Activated T-helper 1 cell treated with anti-CD3 and anti-CD28 coated beads, Interleukin-12 subunit alpha, Interleukin-12 subunit beta, Interleukin-2, Interleukin-4 antibody, amounts not matched to agents 30 ng/mL and 10 ng/mL and 1 ng/mL, durations not matched to agents 14 hours and 24 hours and 36 hours (primary cell): ENCODE measurements around the gene GSAP. TPM values are rescaled to one million over a fixed set of nuclear protein-coding genes. Genes with fewer than 3 reads are reported as not detected.

Experiments
- DNase-seq: peaks from one replicate; pipeline ENCODE4 v3.0.0; 2021; ENCODE audit warnings: low spot score
- H3K27ac Mint-ChIP-seq: one replicate; pipeline ENCODE4 v1.8.0; 2021; ENCODE audit warnings: mild to moderate bottlenecking, mixed read lengths
- H3K27me3 Mint-ChIP-seq: one replicate; pipeline ENCODE4 v1.8.0; 2022; ENCODE audit warnings: mild to moderate bottlenecking, moderate library complexity, mixed read lengths; ENCODE audit not compliant: insufficient read depth
- H3K36me3 Mint-ChIP-seq: one replicate; pipeline ENCODE4 v1.8.0; 2021; ENCODE audit warnings: low read depth, mixed read lengths
- H3K4me1 Mint-ChIP-seq: one replicate; pipeline ENCODE4 v1.8.0; 2021; ENCODE audit warnings: low read depth, mixed read lengths
- H3K4me3 Mint-ChIP-seq: one replicate; pipeline ENCODE4 v1.8.0; 2021; ENCODE audit warnings: mild to moderate bottlenecking, moderate library complexity, mixed read lengths
- H3K9me3 Mint-ChIP-seq: one replicate; pipeline ENCODE4 v1.8.0; 2021; ENCODE audit warnings: mixed read lengths
- intact Hi-C: fragments of 100-400 bp; cut with micrococcal nuclease; formaldehyde crosslinking; loops from one replicate; pipeline ENCODE4 v1.15.1; 2024
- total RNA-seq: library from RNA; stranded (reverse); gene quantifications from 2 replicates; pipeline ENCODE4 v1.2.3, GENCODE V29; 2022

The GSAP gene
- total RNA-seq, 1 donor from 2014 or later = 1.3 TPM

DNA sequence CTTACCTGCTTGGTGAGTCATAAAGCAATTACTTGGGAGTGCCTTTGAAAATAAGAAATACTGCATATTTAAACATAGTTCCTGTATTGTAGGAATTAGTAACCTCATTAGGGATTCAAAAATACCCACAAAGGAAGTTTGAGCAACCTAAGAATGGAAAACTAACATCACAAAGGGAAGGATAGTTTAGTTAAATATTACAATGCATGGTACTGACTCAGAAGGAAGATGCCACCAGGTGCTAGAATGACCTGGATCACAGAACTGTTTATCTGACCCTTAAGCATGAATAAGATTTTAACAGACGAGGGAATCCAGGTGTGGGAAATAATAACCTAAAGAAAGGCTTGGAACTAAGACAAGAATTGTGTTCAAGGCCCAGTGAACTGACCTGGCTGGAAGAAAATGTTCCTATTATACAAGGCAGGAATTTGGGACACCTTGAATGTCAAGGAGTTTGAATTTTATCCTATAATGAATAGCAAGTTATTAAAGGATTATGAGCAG lies 106.4 kb downstream of the GSAP start:
- no peak for DNase-seq
- Mint-ChIP-seq H3K27ac (no peak overlapping the region), H3K36me3 (peaks cover 1% of the 10 kb centered on the region), H3K27me3 (no peaks in the 10 kb centered on the region), H3K4me1 (no peaks in the 10 kb centered on the region), H3K4me3 (no peak overlapping the region), H3K9me3 (peaks cover 5% of the 10 kb centered on the region)
- intact Hi-C loops = no loop called here

GRCh38 chr7:77308792-77309191 lies 107.4 kb downstream of the GSAP start:
- no peak for DNase-seq
- Mint-ChIP-seq H3K4me3 (no peak overlapping the region), H3K27ac (no peak overlapping the region), H3K4me1 (no peaks in the 10 kb centered on the region), H3K27me3 (no peaks in the 10 kb centered on the region), H3K9me3 (peaks cover 11% of the 10 kb centered on the region), H3K36me3 (peaks cover 3% of the 10 kb centered on the region)
- intact Hi-C loops = no loop called here

DNA sequence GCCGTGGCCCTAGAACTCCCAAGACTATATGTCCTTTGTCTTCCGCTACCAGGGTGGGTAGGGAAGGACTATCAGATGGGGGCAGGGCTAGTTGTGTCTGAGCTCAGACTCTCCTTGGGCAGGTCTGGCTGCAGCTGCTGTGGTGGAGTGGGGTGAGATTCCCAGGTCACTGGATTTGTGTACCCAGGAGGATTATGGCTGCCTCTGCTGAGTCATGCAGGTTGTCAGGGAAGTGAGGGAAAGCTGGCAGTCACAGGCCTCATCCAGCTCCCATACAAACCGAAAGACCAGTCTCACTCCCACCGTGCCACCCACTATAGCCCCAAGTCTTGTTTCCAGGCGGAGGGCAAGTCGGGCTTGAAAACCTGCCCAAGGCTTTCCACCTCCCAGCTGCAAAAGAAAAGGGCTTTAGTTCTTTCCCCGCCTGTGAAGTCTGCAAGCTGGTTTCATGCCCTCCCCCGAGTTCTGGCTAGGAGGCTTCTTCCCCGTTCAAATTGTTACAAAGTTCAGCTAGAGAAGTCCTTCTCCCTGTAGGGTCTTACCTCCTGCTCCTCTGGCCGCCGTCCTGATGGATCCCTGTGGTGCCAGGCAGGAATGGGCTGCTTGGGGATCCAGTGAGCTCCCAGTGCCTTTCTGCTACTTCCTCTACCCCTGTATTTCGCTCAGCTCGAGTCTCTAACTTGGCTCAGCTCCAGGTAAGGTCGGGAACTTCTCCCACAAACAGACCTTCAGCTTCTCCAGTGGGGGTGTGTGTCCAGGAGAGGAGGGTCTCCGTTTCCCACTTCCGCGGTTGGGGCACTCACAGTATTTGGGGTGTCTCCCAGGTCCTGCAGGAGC lies 109.7 kb downstream of the GSAP start:
- intact Hi-C loops = no loop called here
- Mint-ChIP-seq H3K36me3 (peaks cover 7% of the 10 kb centered on the region), H3K9me3 (peaks cover 17% of the 10 kb centered on the region), H3K4me1 (no peaks in the 10 kb centered on the region), H3K27ac (no peak overlapping the region), H3K27me3 (no peaks in the 10 kb centered on the region), H3K4me3 (no peak overlapping the region)
- no peak for DNase-seq

GRCh38 chr7:77295549-77295948 lies 120.6 kb downstream of the GSAP start:
- no peaks in the 10 kb centered on the region for H3K9me3 Mint-ChIP-seq
- no peaks in the 10 kb centered on the region for H3K4me1 Mint-ChIP-seq
- H3K27me3 Mint-ChIP-seq = peaks cover 2% of the 10 kb centered on the region
- H3K27ac Mint-ChIP-seq = no peak overlapping the region
- DNase-seq = no peak
- intact Hi-C loops = no loop called here
- no peaks in the 10 kb centered on the region for H3K36me3 Mint-ChIP-seq
- no peak overlapping the region for H3K4me3 Mint-ChIP-seq

GRCh38 chr7:77293046-77293445 lies 123.1 kb downstream of the GSAP start:
- intact Hi-C loops = no loop called here
- H3K36me3 Mint-ChIP-seq = peaks cover 1% of the 10 kb centered on the region
- no peak overlapping the region for H3K4me3 Mint-ChIP-seq
- H3K27me3 Mint-ChIP-seq = no peaks in the 10 kb centered on the region
- peaks cover 5% of the 10 kb centered on the region for H3K9me3 Mint-ChIP-seq
- no peak overlapping the region for H3K27ac Mint-ChIP-seq
- no peak for DNase-seq
- H3K4me1 Mint-ChIP-seq = no peaks in the 10 kb centered on the region

DNA sequence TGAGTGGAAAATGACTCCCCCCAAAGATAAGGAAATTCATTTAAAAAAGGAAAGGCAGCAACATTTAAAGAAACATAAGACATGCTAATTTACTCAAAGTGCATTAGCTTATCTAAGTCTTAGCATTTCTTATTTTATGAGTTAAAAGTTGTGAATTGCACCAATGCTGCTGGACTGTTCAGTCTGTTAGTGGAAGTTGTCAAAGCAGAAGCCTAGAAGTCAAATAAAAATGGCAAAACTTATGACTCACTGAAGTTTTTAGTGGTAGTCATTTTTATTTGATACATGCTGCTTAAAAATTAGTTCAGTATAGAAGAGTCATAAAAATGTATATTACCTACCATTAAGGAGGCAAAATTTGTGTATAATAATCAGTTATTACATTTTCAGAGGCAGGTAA lies 125.7 kb downstream of the GSAP start:
- Mint-ChIP-seq H3K4me1 (no peaks in the 10 kb centered on the region), H3K36me3 (peaks cover 7% of the 10 kb centered on the region), H3K27ac (no peak overlapping the region), H3K4me3 (no peak overlapping the region), H3K9me3 (peaks cover 18% of the 10 kb centered on the region), H3K27me3 (no peaks in the 10 kb centered on the region)
- no peak for DNase-seq
- intact Hi-C loops = no loop called here

- DNase-seq = no peak
- no peaks in the 10 kb centered on the region for H3K27me3 Mint-ChIP-seq
Observed at GRCh38 chr7:77289387-77289786, 126.8 kb downstream of the GSAP start.

GRCh38 chr7:77288676-77289320 lies 127.4 kb downstream of the GSAP start:
- H3K36me3 Mint-ChIP-seq = peaks cover 8% of the 10 kb centered on the region
- H3K4me1 Mint-ChIP-seq = no peaks in the 10 kb centered on the region
- DNase-seq = no peak
- peaks cover 18% of the 10 kb centered on the region for H3K9me3 Mint-ChIP-seq
- H3K27me3 Mint-ChIP-seq = peaks cover 3% of the 10 kb centered on the region
- intact Hi-C loops = no loop called here
- H3K27ac Mint-ChIP-seq = no peak overlapping the region
- no peak overlapping the region for H3K4me3 Mint-ChIP-seq

More at GRCh38 chr7:77289387-77289786, 126.8 kb downstream of the GSAP start:
- H3K4me1 Mint-ChIP-seq = no peaks in the 10 kb centered on the region
- H3K9me3 Mint-ChIP-seq = peaks cover 18% of the 10 kb centered on the region
- no peak overlapping the region for H3K4me3 Mint-ChIP-seq
- intact Hi-C loops = no loop called here
- H3K27ac Mint-ChIP-seq = no peak overlapping the region
- peaks cover 7% of the 10 kb centered on the region for H3K36me3 Mint-ChIP-seq

DNA sequence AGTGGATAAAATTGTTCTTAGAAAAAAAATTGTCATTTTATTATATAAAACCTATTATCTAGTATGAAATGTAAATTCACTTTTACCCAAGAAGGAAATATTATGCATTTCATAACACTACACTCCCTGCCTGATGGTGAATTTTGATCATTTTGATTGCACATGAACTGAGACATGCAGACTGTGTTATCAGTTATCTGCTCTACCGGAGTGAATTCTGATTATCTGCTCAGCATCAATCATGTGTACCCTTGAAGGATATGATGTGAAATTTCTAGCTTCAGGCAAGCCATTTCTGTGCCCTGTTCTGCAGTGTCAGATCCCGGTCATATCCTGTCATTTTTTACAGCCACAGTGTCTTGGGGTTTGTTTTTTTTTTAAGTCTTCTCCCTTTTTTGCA lies 131.5 kb downstream of the GSAP start:
- H3K4me1 Mint-ChIP-seq = no peaks in the 10 kb centered on the region
- intact Hi-C loops = no loop called here

GRCh38 chr7:77284005-77284404 lies 132.1 kb downstream of the GSAP start:
- H3K36me3 Mint-ChIP-seq = peaks cover 7% of the 10 kb centered on the region
- intact Hi-C loops = no loop called here
- H3K27me3 Mint-ChIP-seq = peaks cover 4% of the 10 kb centered on the region
- H3K9me3 Mint-ChIP-seq = peaks cover 18% of the 10 kb centered on the region
- no peak overlapping the region for H3K27ac Mint-ChIP-seq
- no peak for DNase-seq
- H3K4me3 Mint-ChIP-seq = no peak overlapping the region
- no peaks in the 10 kb centered on the region for H3K4me1 Mint-ChIP-seq

More for the DNA sequence above, 131.5 kb downstream of the GSAP start:
- Mint-ChIP-seq H3K36me3 (peaks cover 8% of the 10 kb centered on the region), H3K27ac (no peak overlapping the region), H3K9me3 (peaks cover 18% of the 10 kb centered on the region), H3K4me3 (no peak overlapping the region), H3K27me3 (peaks cover 4% of the 10 kb centered on the region)
- no peak for DNase-seq

GRCh38 chr7:77282897-77283296 lies 133.3 kb downstream of the GSAP start:
- intact Hi-C loops = no loop called here
- no peak for DNase-seq
- Mint-ChIP-seq H3K9me3 (peaks cover 12% of the 10 kb centered on the region), H3K27me3 (peaks cover 4% of the 10 kb centered on the region), H3K36me3 (peaks cover 7% of the 10 kb centered on the region), H3K27ac (no peak overlapping the region), H3K4me3 (no peak overlapping the region), H3K4me1 (no peaks in the 10 kb centered on the region)

DNA sequence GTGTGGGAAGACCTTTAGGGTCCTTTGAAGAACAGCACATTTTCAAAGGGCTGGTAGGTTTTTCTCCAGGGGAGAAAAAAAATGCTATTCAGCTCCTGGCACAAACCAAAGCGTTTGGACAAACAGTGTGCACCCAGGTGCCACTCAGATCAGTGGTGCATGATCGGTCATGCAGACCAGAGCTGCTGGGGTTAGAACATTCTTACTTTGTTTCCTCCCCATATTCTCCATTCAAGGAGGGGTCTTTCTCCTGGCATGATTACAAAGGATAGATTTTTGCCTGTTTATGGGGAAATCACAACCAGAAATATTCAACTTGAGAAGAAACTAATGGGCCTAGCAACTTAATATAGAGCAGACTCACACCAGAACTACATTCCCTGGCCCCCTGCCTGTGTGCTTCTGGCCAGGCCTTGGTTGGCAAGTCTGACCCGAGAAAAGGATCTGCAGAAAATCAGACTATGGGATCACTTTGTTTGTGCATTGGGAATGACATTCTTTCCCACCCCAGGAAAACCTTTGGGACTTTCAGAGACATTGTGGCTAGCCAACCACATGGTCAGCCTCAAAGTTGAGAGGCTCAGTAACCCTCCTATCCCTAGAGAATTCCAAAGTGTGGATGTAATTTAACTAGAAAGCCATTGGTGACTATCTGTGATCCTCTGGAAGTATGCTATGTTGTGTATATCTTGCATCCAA lies 134.2 kb downstream of the GSAP start:
- no peak overlapping the region for H3K4me3 Mint-ChIP-seq
- H3K9me3 Mint-ChIP-seq = peaks cover 8% of the 10 kb centered on the region
- intact Hi-C loops = no loop called here
- DNase-seq = no peak
- H3K4me1 Mint-ChIP-seq = no peaks in the 10 kb centered on the region
- H3K36me3 Mint-ChIP-seq = peaks cover 8% of the 10 kb centered on the region
- H3K27me3 Mint-ChIP-seq = peaks cover 4% of the 10 kb centered on the region
- no peak overlapping the region for H3K27ac Mint-ChIP-seq

DNA sequence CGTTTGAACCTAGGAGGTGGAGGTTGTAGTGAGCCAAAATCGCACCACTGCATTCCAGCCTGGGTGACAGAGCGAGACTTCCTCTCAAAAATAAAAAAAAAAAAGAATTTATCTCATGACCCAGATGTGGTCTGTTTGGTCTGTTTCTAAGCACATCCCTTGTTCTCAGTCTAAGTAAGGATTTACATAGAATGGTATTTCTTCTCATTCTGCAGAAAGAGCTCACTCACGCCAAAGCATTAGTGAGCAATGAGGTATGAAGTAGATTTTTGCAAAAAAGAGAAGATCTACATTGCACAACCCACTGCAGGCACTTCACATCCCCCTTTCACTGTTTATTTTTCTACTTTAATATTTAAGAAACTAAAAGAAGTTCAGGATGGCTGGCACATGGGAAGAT lies 140.0 kb downstream of the GSAP start:
- no peaks in the 10 kb centered on the region for H3K27me3 Mint-ChIP-seq
- intact Hi-C loops = no loop called here
- peaks cover 4% of the 10 kb centered on the region for H3K4me1 Mint-ChIP-seq
- H3K4me3 Mint-ChIP-seq = no peak overlapping the region
- no peak overlapping the region for H3K27ac Mint-ChIP-seq
- peaks cover 11% of the 10 kb centered on the region for H3K36me3 Mint-ChIP-seq
- H3K9me3 Mint-ChIP-seq = no peaks in the 10 kb centered on the region
- DNase-seq = no peak
